H9 (cell line): ENCODE data around the gene ICE2. TPM values are rescaled to one million over a fixed set of nuclear protein-coding genes. Genes with fewer than 3 reads are reported as not detected.

Experiments used
- DNase-seq: peaks from one replicate; pipeline ENCODE4 v3.0.0-alpha.2; 2017
- H2AFZ ChIP-seq: one replicate; pipeline ENCODE4 v1.6.1; 2013; ENCODE audit warnings: mild to moderate bottlenecking, low read length, control low read depth, moderate library complexity
- H2AK5ac ChIP-seq: 2 replicates; pipeline ENCODE4 v1.6.1; 2013; ENCODE audit warnings: low read length, control low read depth, mixed read lengths; ENCODE audit not compliant: insufficient read length
- H2BK120ac ChIP-seq: one replicate; pipeline ENCODE4 v1.6.1; 2013; ENCODE audit warnings: low read depth, mild to moderate bottlenecking, low read length, control low read depth, inconsistent platforms; ENCODE audit not compliant: poor library complexity, severe bottlenecking
- H2BK12ac ChIP-seq: 2 replicates; pipeline ENCODE4 v1.6.1; 2013; ENCODE audit warnings: low read length, control low read depth, mixed read lengths, low read depth; ENCODE audit not compliant: insufficient read length
- H2BK15ac ChIP-seq: 2 replicates; pipeline ENCODE4 v1.6.1; 2013; ENCODE audit warnings: low read depth, low read length, control low read depth
- H2BK20ac ChIP-seq: one replicate; pipeline ENCODE4 v1.6.1; 2013; ENCODE audit warnings: low read depth, mild to moderate bottlenecking, low read length, control low read depth, inconsistent platforms; ENCODE audit not compliant: poor library complexity, severe bottlenecking
- H2BK5ac ChIP-seq: 2 replicates; pipeline ENCODE4 v1.6.1; 2013; ENCODE audit warnings: low read length, control low read depth, mixed read lengths; ENCODE audit not compliant: insufficient read length
- H3K14ac ChIP-seq: 2 replicates; pipeline ENCODE4 v1.6.1; 2013; ENCODE audit warnings: low read length, control low read depth; ENCODE audit not compliant: insufficient read depth
- H3K18ac ChIP-seq: 2 replicates; pipeline ENCODE4 v1.6.1; 2013; ENCODE audit warnings: low read depth, mild to moderate bottlenecking, mixed read lengths, low read length, control low read depth; ENCODE audit not compliant: insufficient read length
- H3K23ac ChIP-seq: 2 replicates; pipeline ENCODE4 v1.6.1; 2013; ENCODE audit warnings: low read length, control low read depth, mixed read lengths, low read depth; ENCODE audit not compliant: insufficient read length
- H3K23me2 ChIP-seq: 2 replicates; pipeline ENCODE4 v1.6.1; 2013; ENCODE audit warnings: low read depth, mild to moderate bottlenecking, mixed read lengths, low read length, control low read depth; ENCODE audit not compliant: insufficient read length, poor library complexity, severe bottlenecking
- H3K27ac ChIP-seq: 2 replicates; pipeline ENCODE4 v1.5.1; 2013; ENCODE audit warnings: low read length, control low read depth, mixed read lengths, low read depth; ENCODE audit not compliant: insufficient read length
- H3K27me3 ChIP-seq: 2 replicates; pipeline ENCODE4 v1.6.1; 2013; ENCODE audit warnings: low read length, control low read depth, inconsistent platforms; ENCODE audit not compliant: insufficient read depth
- H3K4ac ChIP-seq: 2 replicates; pipeline ENCODE4 v1.6.1; 2013; ENCODE audit warnings: low read depth, mild to moderate bottlenecking, control low read depth, inconsistent platforms, low read length, moderate library complexity
- H3K4me1 ChIP-seq: 2 replicates; pipeline ENCODE4 v1.6.1; 2013; ENCODE audit warnings: low read length, control low read depth, inconsistent platforms; ENCODE audit not compliant: insufficient read depth
- H3K4me2 ChIP-seq: 2 replicates; pipeline ENCODE4 v1.6.1; 2013; ENCODE audit warnings: low read length, control low read depth, mixed read lengths; ENCODE audit not compliant: insufficient read length, insufficient read depth
- H3K56ac ChIP-seq: 2 replicates; pipeline ENCODE4 v1.6.1; 2013; ENCODE audit warnings: low read depth, mild to moderate bottlenecking, mixed read lengths, low read length, control low read depth; ENCODE audit not compliant: insufficient read length
- H3K79me1 ChIP-seq: 2 replicates; pipeline ENCODE4 v1.6.1; 2013; ENCODE audit warnings: low read depth, mild to moderate bottlenecking, moderate library complexity, low read length, control low read depth, inconsistent platforms; ENCODE audit not compliant: insufficient read depth, poor library complexity, severe bottlenecking
- H3K79me2 ChIP-seq: 2 replicates; pipeline ENCODE4 v1.6.1; 2013; ENCODE audit warnings: low read length, control low read depth, inconsistent platforms; ENCODE audit not compliant: insufficient read depth
- H3K9ac ChIP-seq: 2 replicates; pipeline ENCODE4 v1.6.1; 2013; ENCODE audit warnings: low read length, control low read depth, mixed read lengths; ENCODE audit not compliant: insufficient read length; ENCODE audit errors: extremely low read depth
- H3K9me3 ChIP-seq: one replicate; pipeline ENCODE4 v1.6.1; 2013; ENCODE audit warnings: low read depth, low read length, inconsistent platforms; ENCODE audit not compliant: control insufficient read depth
- H3T11ph ChIP-seq: one replicate; pipeline ENCODE4 v1.6.1; 2013; ENCODE audit warnings: mild to moderate bottlenecking, low read length, control low read depth, inconsistent platforms
- H4K20me1 ChIP-seq: one replicate; pipeline ENCODE4 v1.6.1; 2013; ENCODE audit not compliant: control insufficient read depth, insufficient read length, insufficient read depth
- H4K5ac ChIP-seq: 2 replicates; pipeline ENCODE4 v1.6.1; 2013; ENCODE audit warnings: low read depth, mild to moderate bottlenecking, mixed read lengths, low read length, control low read depth; ENCODE audit not compliant: insufficient read length
- H4K8ac ChIP-seq: replicated peaks from 2 replicates; pipeline ENCODE4 v1.6.1; 2013; ENCODE audit warnings: low read length, control low read depth, mixed read lengths, low read depth; ENCODE audit not compliant: insufficient read length
- H4K91ac ChIP-seq: 2 replicates; pipeline ENCODE4 v1.6.1; 2013; ENCODE audit warnings: low read depth, mild to moderate bottlenecking, moderate library complexity, mixed read lengths, low read length, control low read depth; ENCODE audit not compliant: insufficient read length
- H3K27ac Mint-ChIP-seq, 3 experiments: 2 replicates in 2 of 3; 3 replicates in 1 of 3; pipeline ENCODE4 v1.8.0; 2020 to 2021; ENCODE audit warnings: mixed read lengths in 3 of 3, mild to moderate bottlenecking in 1 of 3, moderate library complexity in 1 of 3
- H3K27me3 Mint-ChIP-seq: 2 replicates; pipeline ENCODE4 v1.8.0; 2021; ENCODE audit warnings: low read depth, mild to moderate bottlenecking, moderate library complexity, mixed read lengths
- H3K36me3 Mint-ChIP-seq, 3 experiments: 2 replicates in 2 of 3; 3 replicates in 1 of 3; pipeline ENCODE4 v1.8.0; 2020 to 2021; ENCODE audit warnings: low read depth in 3 of 3, mixed read lengths in 3 of 3; ENCODE audit not compliant: insufficient read depth in 1 of 3
- H3K4me1 Mint-ChIP-seq, 2 experiments: 2 replicates each; pipeline ENCODE4 v1.8.0; 2020; ENCODE audit warnings: mixed read lengths in 2 of 2
- H3K4me3 Mint-ChIP-seq, 2 experiments: 2 replicates in 1 of 2; 3 replicates in 1 of 2; pipeline ENCODE4 v1.8.0; 2020 to 2021; ENCODE audit warnings: mild to moderate bottlenecking in 2 of 2, mixed read lengths in 2 of 2, moderate library complexity in 1 of 2
- H3K9me3 Mint-ChIP-seq, 2 experiments: 2 replicates in 1 of 2; 3 replicates in 1 of 2; pipeline ENCODE4 v1.8.0; 2020; ENCODE audit warnings: mild to moderate bottlenecking in 2 of 2, mixed read lengths in 2 of 2, moderate library complexity in 1 of 2
- CTCF ChIP-seq: fragments of 200-600 bp; sonication (generic); conservative IDR thresholded peaks from 3 replicates; pipeline ENCODE4 v1.8.0; 2021; ENCODE audit warnings: antibody characterized with exemption, mild to moderate bottlenecking
- WGBS: extraction: QIAGEN DNeasy Blood & Tissue Kit; methylation state at CpG from one replicate; pipeline ENCODE4 v1.1.7; 2013; ENCODE audit warnings: missing lambda C conversion rate, low lambda C conversion rate, mixed read lengths; ENCODE audit not compliant: insufficient read length; ENCODE audit errors: extremely low coverage; 5-methylcytosine and 5-hydroxymethylcytosine counted together
- total RNA-seq: library from RNA; stranded (reverse); gene quantifications from 2 replicates; pipeline ENCODE4 v1.2.1, GENCODE V29; 2021

Gene ICE2
- total RNA-seq, 1 experiment from 2014 or later, result 76.3 TPM

GRCh38 chr15:60385620-60386552 is 93.1 kb downstream of the ICE2 start:
- peaks cover 17% of the 10 kb centered on the region in 2 experiments for H3K4me1 Mint-ChIP-seq
- no CpG with 5 or more reads among the region's 7 CpGs for WGBS
- no peak overlapping the region for H3K14ac ChIP-seq
- DNase-seq, result no peak
- H2BK5ac ChIP-seq, result no peak overlapping the region
- no peaks in the 10 kb centered on the region for H3K9me3 ChIP-seq
- H3K4me1 ChIP-seq, result peaks cover 5% of the 10 kb centered on the region; the same call in 1 of the 2 replicates
- H3K27ac Mint-ChIP-seq, result no peak overlapping the region
- no peak overlapping the region for H3K23ac ChIP-seq
- no peak overlapping the region for H2AK5ac ChIP-seq
- peaks cover 0 to 6% (median 0%) of the 10 kb centered on the region in 3 experiments; a peak in 1 of 7 replicates for H3K36me3 Mint-ChIP-seq
- H2AFZ ChIP-seq, result no peak overlapping the region
- no peak overlapping the region for H3K4me3 Mint-ChIP-seq
- no peak overlapping the region for H3K4ac ChIP-seq
- no peak overlapping the region for H2BK120ac ChIP-seq
- H2BK12ac ChIP-seq, result no peak overlapping the region
- H3K18ac ChIP-seq, result no peak overlapping the region
- H3K56ac ChIP-seq, result no peak overlapping the region
- H3K27me3 ChIP-seq, result no peaks in the 10 kb centered on the region
- H3K27me3 Mint-ChIP-seq, result peaks cover 2% of the 10 kb centered on the region; the same call in 1 of the 2 replicates
- TF ChIP-seq CTCF, result no peak
- no peak overlapping the region for H4K91ac ChIP-seq
- H4K20me1 ChIP-seq, result no peaks in the 10 kb centered on the region
- no peak overlapping the region for H2BK15ac ChIP-seq
- no peak overlapping the region for H2BK20ac ChIP-seq
- no peaks in the 10 kb centered on the region for H3K79me1 ChIP-seq
- no peaks in the 10 kb centered on the region for H3K23me2 ChIP-seq
- H3K27ac ChIP-seq, result no peak overlapping the region
- no peaks in the 10 kb centered on the region for H3K9me3 Mint-ChIP-seq
- no peak overlapping the region for H3T11ph ChIP-seq
- H4K5ac ChIP-seq, result no peak overlapping the region
- peaks cover 6% of the 10 kb centered on the region; the same call in 1 of the 2 replicates for H3K79me2 ChIP-seq
- H3K4me2 ChIP-seq, result no peak overlapping the region
- no peak overlapping the region for H4K8ac ChIP-seq
- no peak overlapping the region for H3K9ac ChIP-seq
